Activated CD8-positive, alpha-beta memory T cell treated with anti-CD3 and anti-CD28 coated beads, Interleukin-2, amount 10 ng/mL, durations not matched to agents 7 days and 5 days (primary cell): ENCODE data around the gene ZNG1E. TPM values are rescaled to one million over a fixed set of nuclear protein-coding genes. Genes with fewer than 3 reads are reported as not detected.
A peak's percentile ranks its signal among the peaks of the same experiment; 100 is the strongest.
"Not testable (repeated sequence)": the region's sequence is repeated elsewhere in the genome, so short reads cannot be mapped to it uniquely, and the experiment has no call there.

Experiments used
- ATAC-seq: fragments of 150-1000 bp; cut with Tn5 transposase; one replicate; pipeline ENCODE4 v1.10.0; 2021; ENCODE audit warnings: moderate library complexity
- CTCF ChIA-PET: fragments of 350-600 bp; sonication (Branson Sonifier 250); formaldehyde crosslinking; loops from one replicate; lab custom pipeline; 2021; ENCODE audit warnings: antibody characterized with exemption; lab: Charles Lee
- DNase-seq: peaks from one replicate; pipeline ENCODE4 v3.0.0-alpha.2; 2020
- H3K27ac Mint-ChIP-seq: one replicate; pipeline ENCODE4 v1.8.0; 2021; ENCODE audit warnings: mild to moderate bottlenecking, mixed read lengths
- H3K27me3 Mint-ChIP-seq: one replicate; pipeline ENCODE4 v1.8.0; 2021; ENCODE audit warnings: mixed read lengths
- H3K36me3 Mint-ChIP-seq: one replicate; pipeline ENCODE4 v1.8.0; 2021; ENCODE audit warnings: mild to moderate bottlenecking, mixed read lengths
- H3K4me1 Mint-ChIP-seq: one replicate; pipeline ENCODE4 v1.8.0; 2021; ENCODE audit warnings: mixed read lengths
- H3K4me3 Mint-ChIP-seq: one replicate; pipeline ENCODE4 v1.8.0; 2021; ENCODE audit warnings: mild to moderate bottlenecking, moderate library complexity, mixed read lengths
- H3K9me3 Mint-ChIP-seq: one replicate; pipeline ENCODE4 v1.8.0; 2022; ENCODE audit warnings: low read depth, mixed read lengths
- total RNA-seq, 2 experiments: library from RNA; stranded (reverse); gene quantifications; one replicate each; pipeline ENCODE4 v1.2.3, GENCODE V29; 2021

ZNG1E gene
- 10 to 100 TPM; 43.4 to 47.5 TPM for total RNA-seq

- H3K4me1 Mint-ChIP-seq, H3K36me3 Mint-ChIP-seq, CTCF ChIA-PET, H3K9me3 Mint-ChIP-seq, H3K27me3 Mint-ChIP-seq, ATAC-seq: not testable (repeated sequence)
- H3K4me3 Mint-ChIP-seq: peak within 1 kb of the TSS; percentile 67
- peak within 1 kb of the TSS; percentile 80 for H3K27ac Mint-ChIP-seq
- peak; percentile 79 for DNase-seq
Observed at GRCh38 chr9:65675589-65676021, at the start of gene ZNG1E. TSS of gene ZNG1E (plus strand) at chr9:65675928. CDS start at chr9:65675977, 49 bp downstream.

DNA sequence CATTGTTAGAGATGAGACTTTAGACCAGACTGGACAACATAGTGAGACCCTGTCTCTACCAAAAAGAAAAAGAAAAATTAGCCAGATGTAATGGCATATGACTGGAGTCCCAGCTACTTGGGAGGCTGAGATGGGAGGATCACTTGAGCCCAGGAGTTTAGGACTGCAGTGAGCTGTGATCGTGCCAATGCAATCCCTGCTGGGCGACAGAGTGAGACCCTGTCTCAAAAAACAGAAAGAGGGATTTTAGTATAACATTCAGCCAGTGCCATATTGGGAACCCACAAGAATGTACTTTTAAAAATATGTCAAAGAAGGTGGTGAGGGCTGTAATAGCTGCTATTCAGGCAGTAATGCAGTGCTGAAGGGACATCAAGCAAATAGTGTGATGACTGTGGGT is 2.1 kb upstream of the ZNG1E start:
- H3K27ac Mint-ChIP-seq, CTCF ChIA-PET, H3K4me1 Mint-ChIP-seq, DNase-seq, H3K4me3 Mint-ChIP-seq, H3K27me3 Mint-ChIP-seq, ATAC-seq, H3K9me3 Mint-ChIP-seq, H3K36me3 Mint-ChIP-seq: not testable (repeated sequence)

DNA sequence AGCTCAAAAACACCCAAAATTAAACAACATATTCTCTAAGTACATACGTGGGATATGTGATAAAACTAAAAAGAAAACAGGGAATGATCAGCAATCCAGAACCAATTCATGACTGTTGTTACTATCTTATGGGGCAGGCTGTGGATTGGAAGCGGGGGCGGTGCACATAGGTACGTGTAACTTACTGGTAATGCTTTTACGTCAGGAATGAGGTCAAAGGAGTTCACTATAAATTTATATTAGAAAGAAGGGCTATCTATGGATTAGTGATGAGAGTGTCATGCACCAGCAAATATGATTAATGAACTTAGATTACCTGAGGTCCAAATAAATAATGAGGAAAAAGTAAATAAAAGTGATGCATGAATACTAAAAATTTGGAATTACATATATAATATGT is 710 bp upstream of the ZNG1E start:
- ATAC-seq, CTCF ChIA-PET: not testable (repeated sequence)
- peak overlapping the region; percentile 23 for H3K27ac Mint-ChIP-seq

GRCh38 chr9:65676389-65676788 is 661 bp downstream of the ZNG1E start:
- H3K4me1 Mint-ChIP-seq, H3K9me3 Mint-ChIP-seq, H3K27me3 Mint-ChIP-seq, CTCF ChIA-PET, H3K36me3 Mint-ChIP-seq, ATAC-seq: not testable (repeated sequence)
- peak; percentile 44 for DNase-seq
- peak overlapping the region; percentile 80 for H3K27ac Mint-ChIP-seq
- H3K4me3 Mint-ChIP-seq: peak overlapping the region; percentile 67

More for the DNA sequence above, 710 bp upstream of the ZNG1E start:
- H3K36me3 Mint-ChIP-seq, H3K27me3 Mint-ChIP-seq, H3K9me3 Mint-ChIP-seq, H3K4me1 Mint-ChIP-seq, DNase-seq: not testable (repeated sequence)
- peak overlapping the region; percentile 48 for H3K4me3 Mint-ChIP-seq

GRCh38 chr9:65678533-65678932 is 2.8 kb downstream of the ZNG1E start:
- H3K27me3 Mint-ChIP-seq, CTCF ChIA-PET, DNase-seq, H3K4me3 Mint-ChIP-seq, H3K4me1 Mint-ChIP-seq, H3K36me3 Mint-ChIP-seq, ATAC-seq, H3K27ac Mint-ChIP-seq, H3K9me3 Mint-ChIP-seq: not testable (repeated sequence)

- H3K4me3 Mint-ChIP-seq, DNase-seq, CTCF ChIA-PET, H3K27ac Mint-ChIP-seq, ATAC-seq, H3K36me3 Mint-ChIP-seq, H3K4me1 Mint-ChIP-seq, H3K27me3 Mint-ChIP-seq, H3K9me3 Mint-ChIP-seq: not testable (repeated sequence)
Observed at GRCh38 chr9:65703550-65703949, 27.8 kb downstream of the ZNG1E start.

DNA sequence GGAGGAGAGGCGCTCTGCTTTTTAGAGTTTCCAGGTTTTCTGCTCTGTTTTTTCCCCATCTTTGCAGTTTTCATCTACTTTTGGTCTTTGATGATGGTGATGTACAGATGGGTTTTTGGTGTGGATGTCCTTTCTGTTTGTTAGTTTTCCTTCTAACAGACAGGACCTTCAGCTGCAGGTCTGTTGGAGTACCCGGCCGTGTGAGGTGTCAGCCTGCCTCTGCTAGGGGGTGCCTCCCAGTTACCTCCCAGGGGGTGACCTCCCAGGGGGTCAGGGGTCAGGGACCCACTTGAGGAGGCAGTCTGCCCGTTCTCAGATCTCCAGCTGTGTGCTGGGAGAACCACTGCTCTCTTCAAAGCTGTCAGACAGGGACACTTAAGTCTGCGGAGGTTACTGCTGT is 38.7 kb downstream of the ZNG1E start:
- H3K27me3 Mint-ChIP-seq, DNase-seq, H3K27ac Mint-ChIP-seq, H3K4me1 Mint-ChIP-seq, H3K9me3 Mint-ChIP-seq, CTCF ChIA-PET, ATAC-seq, H3K36me3 Mint-ChIP-seq, H3K4me3 Mint-ChIP-seq: not testable (repeated sequence)

GRCh38 chr9:65737096-65737564 is 61.4 kb downstream of the ZNG1E start, which contains the start of gene FOXD4L4:
TSS of gene FOXD4L4 (plus strand) at chr9:65737146. CDS start at chr9:65737146, 0 bp downstream.
- H3K27ac Mint-ChIP-seq, DNase-seq, H3K9me3 Mint-ChIP-seq, H3K4me1 Mint-ChIP-seq, ATAC-seq, CTCF ChIA-PET, H3K36me3 Mint-ChIP-seq, H3K27me3 Mint-ChIP-seq: not testable (repeated sequence)
- H3K4me3 Mint-ChIP-seq: peak within 1 kb of the TSS; percentile 28

- H3K4me1 Mint-ChIP-seq, ATAC-seq, CTCF ChIA-PET, H3K4me3 Mint-ChIP-seq, H3K9me3 Mint-ChIP-seq, DNase-seq, H3K27me3 Mint-ChIP-seq, H3K36me3 Mint-ChIP-seq, H3K27ac Mint-ChIP-seq: not testable (repeated sequence)
Observed at GRCh38 chr9:65738133-65738532, 62.4 kb downstream of the ZNG1E start.

Other genes starting within 250 kb of the ZNG1E start
- under 1 TPM in 1 of 2 experiments, not detected in 1; 0.09 TPM for gene FOXD4L4, start 61.2 kb downstream of the ZNG1E start, total RNA-seq